ENCODE data around the gene FAF2. TPM values are rescaled to one million over a fixed set of nuclear protein-coding genes. Genes with fewer than 3 reads are reported as not detected.

Gene FAF2
- total and polyA plus RNA-seq, 7 experiments from 2014 or later, result 11.8 to 43.2 (median 30.9) TPM

- Histone ChIP-seq H3K9me3 (ENCODE audit: control insufficient read depth in 2 of 3, low read length in 3 of 3) (no peaks in the 10 kb centered on the region), H3K4me3 (ENCODE audit: low read length) (no peak overlapping the region), H3K27ac (ENCODE audit: low read depth, low read length) (peak overlapping the region; percentile 37), H3K36me3 (ENCODE audit: control insufficient read depth in 2 of 3, insufficient read depth in 3 of 3, low read length in 3 of 3) (peaks cover 14 to 44% (median 15%) of the 10 kb centered on the region in 3 experiments), H3K4me1 (ENCODE audit: control insufficient read depth in 2 of 2, insufficient read depth in 2 of 2, low read length in 2 of 2) (peaks cover 32 to 33% of the 10 kb centered on the region in 2 donors), H3K27me3 (ENCODE audit: control insufficient read depth in 2 of 2, insufficient read depth in 2 of 2, low read length in 2 of 2) (no peaks in the 10 kb centered on the region)
- peak overlapping the region in 5 of 9 donors; percentile 41 to 81 (median 62) for H3K27ac Mint-ChIP-seq
- H3K36me3 Mint-ChIP-seq, result peaks cover 4 to 19% (median 7%) of the 10 kb centered on the region in 5 donors
- ATAC-seq (no peak), DNase-seq (no peak)
- no peaks in the 10 kb centered on the region for H3K27me3 Mint-ChIP-seq
- peaks cover 10 to 51% (median 25%) of the 10 kb centered on the region in 7 donors for H3K4me1 Mint-ChIP-seq
- H3K4me3 Mint-ChIP-seq, result no peak overlapping the region
- CTCF ChIA-PET, result no interaction called here
- peaks cover 0 to 2% (median 0%) of the 10 kb centered on the region in 11 donors for H3K9me3 Mint-ChIP-seq
- POLR2A ChIA-PET, result interaction anchor here (15.9 kb wide), 1 partner anchor 13 kb away, joined by 251 read pairs; the partner anchor contains the start of gene RNF44
- intact Hi-C loops (cut with micrococcal nuclease), result no loop called here
Measured at GRCh38 chr5:176527246-176528222, 79.3 kb downstream of the FAF2 start.

GRCh38 chr5:176528301-176528700 lies 80.1 kb downstream of the FAF2 start:
- Histone ChIP-seq H3K27me3 (ENCODE audit: control insufficient read depth in 2 of 2, insufficient read depth in 2 of 2, low read length in 2 of 2) (no peaks in the 10 kb centered on the region), H3K9me3 (ENCODE audit: control insufficient read depth in 2 of 3, low read length in 3 of 3) (no peaks in the 10 kb centered on the region), H3K27ac (ENCODE audit: low read depth, low read length) (no peak overlapping the region), H3K36me3 (ENCODE audit: control insufficient read depth in 2 of 3, insufficient read depth in 3 of 3, low read length in 3 of 3) (peaks cover 14 to 44% (median 15%) of the 10 kb centered on the region in 3 experiments), H3K4me3 (ENCODE audit: low read length) (no peak overlapping the region), H3K4me1 (ENCODE audit: control insufficient read depth in 2 of 2, insufficient read depth in 2 of 2, low read length in 2 of 2) (peaks cover 39 to 40% of the 10 kb centered on the region in 2 donors)
- Mint-ChIP-seq H3K27me3 (no peaks in the 10 kb centered on the region), H3K36me3 (peaks cover 4 to 21% (median 7%) of the 10 kb centered on the region in 5 donors), H3K9me3 (peaks cover 0 to 2% (median 0%) of the 10 kb centered on the region in 11 donors), H3K4me1 (peaks cover 12 to 47% (median 24%) of the 10 kb centered on the region in 7 donors), H3K27ac (peak overlapping the region in 7 of 9 donors; percentile 21 to 81 (median 55)), H3K4me3 (peak overlapping the region in 3 of 10 donors; percentile 29 to 49 (median 49))
- ATAC-seq (no peak), DNase-seq (no peak)
- POLR2A ChIA-PET, result interaction anchor here (0.7 to 15.9 kb wide), 4 partner anchors 9 to 167 kb away, joined by 3 to 251 read pairs (median 10); partner anchors contain the start of genes KIAA1191 and RNF44
- intact Hi-C loops (cut with micrococcal nuclease), result no loop called here
- CTCF ChIA-PET, result no interaction called here

GRCh38 chr5:176528761-176529115 lies 80.6 kb downstream of the FAF2 start:
- Histone ChIP-seq H3K27ac (ENCODE audit: low read depth, low read length) (peak overlapping the region; percentile 67), H3K4me1 (ENCODE audit: control insufficient read depth in 2 of 2, insufficient read depth in 2 of 2, low read length in 2 of 2) (peaks cover 43 to 45% of the 10 kb centered on the region in 2 donors)
- DNase-seq, result no peak

GRCh38 chr5:176529116-176529740 lies 81.0 kb downstream of the FAF2 start:
- H3K4me1 Mint-ChIP-seq, result peaks cover 22 to 49% (median 33%) of the 10 kb centered on the region in 7 donors
- CTCF ChIA-PET, result interaction anchor here (1.2 to 1.6 kb wide), 3 partner anchors 11 to 44 kb away, joined by 5 to 11 read pairs (median 8); no protein-coding TSS in a partner anchor
- Histone ChIP-seq H3K4me1 (ENCODE audit: control insufficient read depth in 2 of 2, insufficient read depth in 2 of 2, low read length in 2 of 2) (peaks cover 46 to 49% of the 10 kb centered on the region in 2 donors), H3K9me3 (ENCODE audit: control insufficient read depth in 2 of 3, low read length in 3 of 3) (no peaks in the 10 kb centered on the region), H3K27me3 (ENCODE audit: control insufficient read depth in 2 of 2, insufficient read depth in 2 of 2, low read length in 2 of 2) (no peaks in the 10 kb centered on the region), H3K36me3 (ENCODE audit: control insufficient read depth in 2 of 3, insufficient read depth in 3 of 3, low read length in 3 of 3) (peaks cover 14 to 44% (median 15%) of the 10 kb centered on the region in 3 experiments), H3K27ac (ENCODE audit: low read depth, low read length) (peak overlapping the region; percentile 67), H3K4me3 (ENCODE audit: low read length) (no peak overlapping the region)
- ATAC-seq (no peak), DNase-seq (no peak)
- H3K9me3 Mint-ChIP-seq, result peaks cover 0 to 5% (median 0%) of the 10 kb centered on the region in 11 donors
- H3K27me3 Mint-ChIP-seq, result no peaks in the 10 kb centered on the region
- POLR2A ChIA-PET, result interaction anchor here (0.5 to 15.9 kb wide), 10 partner anchors 10 to 167 kb away, joined by 3 to 251 read pairs (median 4); partner anchors contain the start of genes CDHR2, FAF2, KIAA1191 and RNF44
- intact Hi-C loops (cut with micrococcal nuclease), result loop anchor here (1.0 kb wide), 1 partner anchor 8 kb away; the partner anchor contains the start of gene RNF44 (in 2 of the 2)
- H3K27ac Mint-ChIP-seq, result peak overlapping the region; percentile 80 to 95 (median 89)
- H3K36me3 Mint-ChIP-seq, result peaks cover 6 to 28% (median 11%) of the 10 kb centered on the region in 5 donors
- peak overlapping the region; percentile 56 to 99 (median 75) for H3K4me3 Mint-ChIP-seq

More at GRCh38 chr5:176528761-176529115, 80.6 kb downstream of the FAF2 start:
- Mint-ChIP-seq H3K9me3 (peaks cover 0 to 4% (median 0%) of the 10 kb centered on the region in 11 donors), H3K4me1 (peaks cover 17 to 49% (median 28%) of the 10 kb centered on the region in 7 donors), H3K36me3 (peaks cover 5 to 24% (median 9%) of the 10 kb centered on the region in 5 donors), H3K4me3 (peak overlapping the region in 3 of 10 donors; percentile 29 to 49 (median 49)), H3K27me3 (no peaks in the 10 kb centered on the region), H3K27ac (peak overlapping the region in 4 of 9 donors; percentile 21 to 91 (median 68))
- ChIA-PET POLR2A (interaction anchor here (0.7 to 15.9 kb wide), 7 partner anchors 9 to 167 kb away, joined by 3 to 251 read pairs (median 13); partner anchors contain the start of genes CDHR2, FAF2, KIAA1191 and RNF44), CTCF (no interaction called here)
- Histone ChIP-seq H3K4me3 (ENCODE audit: low read length) (no peak overlapping the region), H3K27me3 (ENCODE audit: control insufficient read depth in 2 of 2, insufficient read depth in 2 of 2, low read length in 2 of 2) (no peaks in the 10 kb centered on the region), H3K9me3 (ENCODE audit: control insufficient read depth in 2 of 3, low read length in 3 of 3) (no peaks in the 10 kb centered on the region), H3K36me3 (ENCODE audit: control insufficient read depth in 2 of 3, insufficient read depth in 3 of 3, low read length in 3 of 3) (peaks cover 14 to 44% (median 15%) of the 10 kb centered on the region in 3 experiments)
- intact Hi-C loops (cut with micrococcal nuclease), result loop anchor here (1.0 kb wide), 1 partner anchor 9 kb away; the partner anchor contains the start of gene RNF44 (in 2 of the 2)
- no peak for ATAC-seq

- Mint-ChIP-seq H3K27me3 (no peaks in the 10 kb centered on the region), H3K9me3 (peaks cover 0 to 5% (median 0%) of the 10 kb centered on the region in 11 donors), H3K36me3 (peaks cover 6 to 34% (median 11%) of the 10 kb centered on the region in 5 donors), H3K27ac (peak overlapping the region; percentile 80 to 95 (median 89)), H3K4me1 (peaks cover 26 to 53% (median 38%) of the 10 kb centered on the region in 7 donors), H3K4me3 (peak overlapping the region; percentile 64 to 99 (median 78))
- ChIA-PET POLR2A (interaction anchor here (0.5 to 15.9 kb wide), 11 partner anchors 10 to 168 kb away, joined by 3 to 251 read pairs (median 5); partner anchors contain the start of genes CDHR2, FAF2, KIAA1191 and RNF44), CTCF (interaction anchor here (1.2 to 1.6 kb wide), 3 partner anchors 10 to 44 kb away, joined by 5 to 11 read pairs (median 8); no protein-coding TSS in a partner anchor)
- Histone ChIP-seq H3K4me1 (ENCODE audit: control insufficient read depth in 2 of 2, insufficient read depth in 2 of 2, low read length in 2 of 2) (peaks cover 52 to 54% of the 10 kb centered on the region in 2 donors), H3K27me3 (ENCODE audit: control insufficient read depth in 2 of 2, insufficient read depth in 2 of 2, low read length in 2 of 2) (no peaks in the 10 kb centered on the region), H3K4me3 (ENCODE audit: low read length) (no peak overlapping the region), H3K9me3 (ENCODE audit: control insufficient read depth in 2 of 3, low read length in 3 of 3) (no peaks in the 10 kb centered on the region), H3K27ac (ENCODE audit: low read depth, low read length) (peak overlapping the region; percentile 67), H3K36me3 (ENCODE audit: control insufficient read depth in 2 of 3, insufficient read depth in 3 of 3, low read length in 3 of 3) (peaks cover 14 to 44% (median 15%) of the 10 kb centered on the region in 3 experiments)
- intact Hi-C loops (cut with micrococcal nuclease), result loop anchor here (1.0 to 10.0 kb wide), 3 partner anchors 8 to 875 kb away; partner anchors contain the start of genes RNF44 (in 2 of the 2), HRH2 (in 1 of the 2), PRELID1 (in 1 of the 2) and RAB24 (in 1 of the 2)
- peak in 7 of 9 donors; percentile 67 to 83 (median 78) for DNase-seq
- ATAC-seq, result peak; percentile 72
Measured at GRCh38 chr5:176529741-176530141, 81.6 kb downstream of the FAF2 start.

All from naive thymus-derived CD4-positive, alpha-beta T cell (primary cell).